HG02840 (cell line): ENCODE measurements around the gene PIGU.
"Not testable (repeated sequence)": the region's sequence is repeated elsewhere in the genome, so short reads cannot be mapped to it uniquely, and the experiment has no call there.

Experiments used
- ATAC-seq: cut with Tn5 transposase; IDR thresholded peaks from one replicate; pipeline ENCODE4 v1.9.1; 2021; ENCODE audit warnings: mild to moderate bottlenecking, moderate library complexity, moderate number of reproducible peaks; ENCODE audit not compliant: unreplicated experiment, low FRiP score

The PIGU gene

GRCh38 chr20:34664751-34665150 is 12.1 kb downstream of the PIGU start:
- not testable (repeated sequence) for ATAC-seq

- no peak for ATAC-seq
These were observed 13.5 kb downstream of the PIGU start for GRCh38 chr20:34663213-34663943.

GRCh38 chr20:34661811-34662210 is 15.1 kb downstream of the PIGU start:
- ATAC-seq: not testable (repeated sequence)

- ATAC-seq: not testable (repeated sequence)
These were observed 18.2 kb downstream of the PIGU start for GRCh38 chr20:34658654-34659053.

GRCh38 chr20:34654207-34654744 is 22.6 kb downstream of the PIGU start:
- ATAC-seq: no peak

GRCh38 chr20:34651200-34651599 is 25.7 kb downstream of the PIGU start:
- no peak for ATAC-seq

- ATAC-seq: no peak
These were observed 29.2 kb downstream of the PIGU start for GRCh38 chr20:34647737-34648136.

- ATAC-seq: no peak
These were observed 31.9 kb downstream of the PIGU start for GRCh38 chr20:34644951-34645350.

- ATAC-seq: no peak
These were observed 32.5 kb downstream of the PIGU start for GRCh38 chr20:34644345-34644744.

GRCh38 chr20:34643928-34644327 is 33.0 kb downstream of the PIGU start:
- ATAC-seq: no peak

GRCh38 chr20:34642009-34642408 is 34.9 kb downstream of the PIGU start:
- ATAC-seq: no peak

- ATAC-seq: no peak
These were observed 37.1 kb downstream of the PIGU start for GRCh38 chr20:34639755-34640222.

- no peak for ATAC-seq
These were observed 38.4 kb downstream of the PIGU start for GRCh38 chr20:34638532-34638931.

GRCh38 chr20:34638039-34638292 is 38.9 kb downstream of the PIGU start:
- ATAC-seq: no peak

GRCh38 chr20:34637245-34638038 is 39.5 kb downstream of the PIGU start:
- ATAC-seq: no peak

- ATAC-seq: no peak
These were observed 40.2 kb downstream of the PIGU start for GRCh38 chr20:34636648-34637047.

GRCh38 chr20:34634392-34634791 is 42.5 kb downstream of the PIGU start:
- ATAC-seq: no peak

GRCh38 chr20:34632870-34633452 is 43.9 kb downstream of the PIGU start:
- ATAC-seq: no peak

GRCh38 chr20:34629904-34630303 is 47.0 kb downstream of the PIGU start:
- no peak for ATAC-seq

GRCh38 chr20:34629342-34629741 is 47.5 kb downstream of the PIGU start:
- no peak for ATAC-seq

- no peak for ATAC-seq
These were observed 48.9 kb downstream of the PIGU start for GRCh38 chr20:34628026-34628425.
